ENCODE measurements around the gene ALDH1A1. TPM values are rescaled to one million over a fixed set of nuclear protein-coding genes. Genes with fewer than 3 reads are reported as not detected.

ALDH1A1 gene
- total RNA-seq, 1 donor from 2014 or later = 43.9 TPM

- TF ChIP-seq, protein P1, sequence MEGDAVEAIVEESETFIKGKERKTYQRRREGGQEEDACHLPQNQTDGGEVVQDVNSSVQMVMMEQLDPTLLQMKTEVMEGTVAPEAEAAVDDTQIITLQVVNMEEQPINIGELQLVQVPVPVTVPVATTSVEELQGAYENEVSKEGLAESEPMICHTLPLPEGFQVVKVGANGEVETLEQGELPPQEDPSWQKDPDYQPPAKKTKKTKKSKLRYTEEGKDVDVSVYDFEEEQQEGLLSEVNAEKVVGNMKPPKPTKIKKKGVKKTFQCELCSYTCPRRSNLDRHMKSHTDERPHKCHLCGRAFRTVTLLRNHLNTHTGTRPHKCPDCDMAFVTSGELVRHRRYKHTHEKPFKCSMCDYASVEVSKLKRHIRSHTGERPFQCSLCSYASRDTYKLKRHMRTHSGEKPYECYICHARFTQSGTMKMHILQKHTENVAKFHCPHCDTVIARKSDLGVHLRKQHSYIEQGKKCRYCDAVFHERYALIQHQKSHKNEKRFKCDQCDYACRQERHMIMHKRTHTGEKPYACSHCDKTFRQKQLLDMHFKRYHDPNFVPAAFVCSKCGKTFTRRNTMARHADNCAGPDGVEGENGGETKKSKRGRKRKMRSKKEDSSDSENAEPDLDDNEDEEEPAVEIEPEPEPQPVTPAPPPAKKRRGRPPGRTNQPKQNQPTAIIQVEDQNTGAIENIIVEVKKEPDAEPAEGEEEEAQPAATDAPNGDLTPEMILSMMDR (IDR thresholded peaks at IDR 0.05) = no peak
- no peak overlapping the region for H3K27ac ChIP-seq
- intact Hi-C loops (cut with DNase I) = no loop called here
Measured at GRCh38 chr9:72982146-72982799, 29.4 kb upstream of the ALDH1A1 start.

GRCh38 chr9:72981433-72981832 is 28.6 kb upstream of the ALDH1A1 start:
- H3K4me3 ChIP-seq = no peak overlapping the region
- peaks cover 0 to 5% of the 10 kb centered on the region in 2 donors for H3K4me1 ChIP-seq
- H3K27ac ChIP-seq = no peak overlapping the region
- no peaks in the 10 kb centered on the region for H3K36me3 ChIP-seq
- TF ChIP-seq, protein P1 (IDR thresholded peaks at IDR 0.05) = no peak
- H3K9me3 ChIP-seq = no peaks in the 10 kb centered on the region
- intact Hi-C loops (cut with DNase I) = no loop called here
- H3K27me3 ChIP-seq = no peaks in the 10 kb centered on the region
- no peak for DNase-seq (ENCODE audit: low spot score in 2 of 2)

More at GRCh38 chr9:72982146-72982799, 29.4 kb upstream of the ALDH1A1 start:
- Histone ChIP-seq H3K27me3 (no peaks in the 10 kb centered on the region), H3K9me3 (no peaks in the 10 kb centered on the region), H3K4me3 (no peak overlapping the region), H3K4me1 (peaks cover 0 to 5% of the 10 kb centered on the region in 2 donors), H3K36me3 (no peaks in the 10 kb centered on the region)
- no peak for DNase-seq (ENCODE audit: low spot score in 2 of 2)

- no peaks in the 10 kb centered on the region for H3K9me3 ChIP-seq
- DNase-seq (ENCODE audit: low spot score in 2 of 2) = no peak
- no peak overlapping the region for H3K4me3 ChIP-seq
- H3K27me3 ChIP-seq = no peaks in the 10 kb centered on the region
- H3K4me1 ChIP-seq = peaks cover 0 to 5% of the 10 kb centered on the region in 2 donors
- H3K27ac ChIP-seq = no peak overlapping the region
- intact Hi-C loops (cut with DNase I) = no loop called here
- no peaks in the 10 kb centered on the region for H3K36me3 ChIP-seq
- TF ChIP-seq, protein P1 (IDR thresholded peaks at IDR 0.05) = no peak
Measured at GRCh38 chr9:72980600-72981265, 27.9 kb upstream of the ALDH1A1 start.

DNA sequence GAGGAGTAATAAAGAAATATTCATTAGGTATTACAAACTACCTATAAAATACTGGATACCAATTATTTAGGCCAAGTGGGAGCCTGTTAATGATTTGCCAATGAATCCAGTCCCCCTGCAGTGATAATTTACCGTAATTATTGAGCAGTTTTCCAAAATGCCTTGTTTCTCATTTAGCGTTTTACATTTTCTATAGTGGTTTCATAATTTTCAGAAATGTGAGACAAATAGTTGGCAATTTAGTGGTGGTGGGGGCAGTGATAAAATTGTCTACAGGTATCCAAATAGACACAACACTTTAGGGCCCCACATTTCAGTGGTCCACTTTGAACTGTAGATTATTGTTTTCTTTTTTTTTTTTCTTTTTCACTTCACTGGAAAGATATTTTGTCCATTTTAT is 27.3 kb upstream of the ALDH1A1 start:
- Histone ChIP-seq H3K27ac (no peak overlapping the region), H3K36me3 (no peaks in the 10 kb centered on the region), H3K27me3 (no peaks in the 10 kb centered on the region), H3K4me3 (no peak overlapping the region), H3K4me1 (peaks cover 0 to 5% of the 10 kb centered on the region in 2 donors), H3K9me3 (no peaks in the 10 kb centered on the region)
- intact Hi-C loops (cut with DNase I) = no loop called here
- TF ChIP-seq, protein P1 (IDR thresholded peaks at IDR 0.05) = no peak
- DNase-seq (ENCODE audit: low spot score in 2 of 2) = no peak

- H3K27ac ChIP-seq = peak overlapping the region in 1 of 2 donors; percentile 6
- no peak overlapping the region for H3K4me3 ChIP-seq
- intact Hi-C loops (cut with DNase I) = no loop called here
- peaks cover 0 to 5% of the 10 kb centered on the region in 2 donors for H3K4me1 ChIP-seq
- TF ChIP-seq, protein P1 (IDR thresholded peaks at IDR 0.05) = no peak
- H3K27me3 ChIP-seq = no peaks in the 10 kb centered on the region
- no peaks in the 10 kb centered on the region for H3K36me3 ChIP-seq
- DNase-seq (ENCODE audit: low spot score in 2 of 2) = no peak
- no peaks in the 10 kb centered on the region for H3K9me3 ChIP-seq
Measured at GRCh38 chr9:72979405-72980100, 26.7 kb upstream of the ALDH1A1 start.
